Endothelial cell of umbilical vein (primary cell): ENCODE results near the gene C1QC.

ENCODE experiments used
- EZH2 ChIP-seq: IDR thresholded peaks from 2 replicates; pipeline ENCODE4 v1.6.1; 2012; ENCODE audit warnings: borderline replicate concordance, low read depth, mild to moderate bottlenecking, moderate library complexity, low read length, inconsistent platforms; ENCODE audit not compliant: severe bottlenecking
- MAX ChIP-seq: IDR thresholded peaks from 2 replicates; pipeline ENCODE4 v1.6.1; 2011; ENCODE audit not compliant: insufficient read depth, insufficient read length
- POLR2A ChIP-seq: IDR thresholded peaks from 2 replicates; pipeline ENCODE4 v1.6.1; 2012; ENCODE audit warnings: low read depth, mild to moderate bottlenecking, control low read depth, low read length
- POLR2AphosphoS5 ChIP-seq: IDR thresholded peaks from 2 replicates; pipeline ENCODE4 v1.6.1; 2012; ENCODE audit warnings: low read depth, mild to moderate bottlenecking, control low read depth, low read length, moderate library complexity; ENCODE audit not compliant: insufficient read depth
- TF ChIP-seq, protein P1 (sequence below), 2 donors: IDR thresholded peaks; 1 replicate in 1 of 2; 2 replicates in 1 of 2; pipeline ENCODE4 v1.5.1; 2011; ENCODE audit warnings: low read length in 2 of 2, mild to moderate bottlenecking in 2 of 2, moderate library complexity in 2 of 2, control low read depth in 1 of 2, inconsistent platforms in 1 of 2, low read depth in 1 of 2; ENCODE audit not compliant: insufficient read depth in 1 of 2; ENCODE audit errors: extremely low read depth in 1 of 2

DNA sequence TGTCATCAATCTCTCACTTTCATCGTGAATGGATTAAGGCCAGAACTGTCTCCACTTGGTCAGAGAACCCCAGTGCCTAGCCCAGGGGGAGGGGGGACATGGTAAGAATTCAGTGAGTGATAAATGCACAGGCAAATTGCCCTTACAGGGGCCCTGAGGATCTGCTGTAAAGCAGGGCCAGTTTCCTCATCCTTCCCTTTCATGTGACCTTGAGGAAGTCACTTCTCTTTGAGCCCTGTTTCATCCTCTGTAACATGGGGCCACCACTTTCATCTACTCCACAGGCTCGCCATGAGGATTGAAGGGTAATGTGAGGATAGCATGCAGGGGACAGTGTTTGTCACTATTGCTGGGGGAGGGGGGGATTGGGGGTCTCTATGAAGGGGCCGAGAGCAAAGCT lies 35.1 kb upstream of the C1QC start:
- TF ChIP-seq, protein P1, sequence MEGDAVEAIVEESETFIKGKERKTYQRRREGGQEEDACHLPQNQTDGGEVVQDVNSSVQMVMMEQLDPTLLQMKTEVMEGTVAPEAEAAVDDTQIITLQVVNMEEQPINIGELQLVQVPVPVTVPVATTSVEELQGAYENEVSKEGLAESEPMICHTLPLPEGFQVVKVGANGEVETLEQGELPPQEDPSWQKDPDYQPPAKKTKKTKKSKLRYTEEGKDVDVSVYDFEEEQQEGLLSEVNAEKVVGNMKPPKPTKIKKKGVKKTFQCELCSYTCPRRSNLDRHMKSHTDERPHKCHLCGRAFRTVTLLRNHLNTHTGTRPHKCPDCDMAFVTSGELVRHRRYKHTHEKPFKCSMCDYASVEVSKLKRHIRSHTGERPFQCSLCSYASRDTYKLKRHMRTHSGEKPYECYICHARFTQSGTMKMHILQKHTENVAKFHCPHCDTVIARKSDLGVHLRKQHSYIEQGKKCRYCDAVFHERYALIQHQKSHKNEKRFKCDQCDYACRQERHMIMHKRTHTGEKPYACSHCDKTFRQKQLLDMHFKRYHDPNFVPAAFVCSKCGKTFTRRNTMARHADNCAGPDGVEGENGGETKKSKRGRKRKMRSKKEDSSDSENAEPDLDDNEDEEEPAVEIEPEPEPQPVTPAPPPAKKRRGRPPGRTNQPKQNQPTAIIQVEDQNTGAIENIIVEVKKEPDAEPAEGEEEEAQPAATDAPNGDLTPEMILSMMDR (IDR thresholded peaks at IDR 0.05; ENCODE audit: extremely low read depth in 1 of 2, insufficient read depth in 1 of 2, low read depth in 1 of 2, low read length in 2 of 2), result no peak
- TF ChIP-seq MAX (no peak), EZH2 (no peak), POLR2A (no peak), POLR2AphosphoS5 (no peak)
